HG03469 (cell line): ENCODE measurements around the gene CA6.
"Not testable (repeated sequence)": the region's sequence is repeated elsewhere in the genome, so short reads cannot be mapped to it uniquely, and the experiment has no call there.

Experiments used
- ATAC-seq: cut with Tn5 transposase; IDR thresholded peaks from one replicate; pipeline ENCODE4 v1.9.1; 2021; ENCODE audit warnings: mild to moderate bottlenecking, moderate library complexity, moderate number of reproducible peaks; ENCODE audit not compliant: unreplicated experiment

The CA6 gene

GRCh38 chr1:8945568-8945967 lies at the start of gene CA6:
Gene CA6 (plus strand): TSS chr1:8945868. CDS start chr1:8945887, 19 bp downstream.
- no peak for ATAC-seq

DNA sequence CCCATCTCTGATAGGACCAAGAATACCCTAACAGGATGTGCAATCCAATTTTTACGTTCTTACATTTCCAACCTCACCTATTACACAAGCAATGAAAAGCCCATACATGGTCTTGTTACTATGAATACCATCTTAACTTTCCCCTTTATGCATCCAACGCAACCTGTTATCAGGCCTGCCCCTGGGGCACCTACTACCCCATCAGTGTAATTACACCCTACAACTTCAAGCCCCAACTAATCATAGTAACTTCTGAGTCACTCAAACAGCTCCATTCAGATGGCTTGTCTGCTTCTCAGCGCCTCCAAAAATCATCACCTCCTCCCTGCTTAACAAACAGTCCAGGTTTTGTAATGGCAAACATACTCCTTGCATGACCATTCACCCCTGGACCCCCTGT lies 48.9 kb upstream of the CA6 start:
- ATAC-seq = not testable (repeated sequence)

DNA sequence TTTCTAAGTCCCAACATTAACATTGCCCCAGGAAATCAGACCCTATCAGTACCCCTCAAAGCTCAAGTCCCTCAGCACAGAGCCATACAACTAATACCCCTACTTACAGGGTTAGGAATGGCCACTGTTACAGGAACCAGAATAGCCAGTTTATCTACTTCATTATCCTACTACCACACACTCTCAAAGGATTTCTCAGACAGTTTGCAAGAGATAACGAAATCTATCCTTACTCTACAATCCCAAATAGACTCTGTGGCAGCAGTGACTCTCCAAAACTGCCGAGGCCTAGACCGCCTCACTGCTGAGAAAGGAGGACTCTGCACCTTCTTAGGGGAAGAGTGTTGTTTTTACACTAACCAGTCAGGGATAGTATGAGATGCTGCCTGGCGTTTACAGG lies 48.2 kb upstream of the CA6 start:
- ATAC-seq = not testable (repeated sequence)

DNA sequence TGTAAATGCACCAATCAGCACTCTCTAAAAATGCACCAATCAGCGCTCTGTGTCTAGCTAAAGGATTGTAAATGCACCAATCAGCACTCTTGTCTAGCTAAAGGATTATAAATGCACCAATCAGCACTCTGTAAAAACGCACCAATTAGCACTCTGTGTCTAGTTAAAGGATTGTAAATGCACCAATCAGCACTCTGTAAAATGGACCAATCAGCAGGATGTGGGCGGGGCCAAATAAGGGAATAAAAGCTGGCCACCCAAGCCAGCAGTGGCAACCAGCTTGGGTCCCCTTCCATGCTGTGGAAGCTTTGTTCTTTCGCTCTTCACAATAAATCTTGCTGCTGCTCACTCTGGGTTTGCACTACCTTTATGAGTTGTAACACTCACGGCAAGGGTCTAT lies 47.2 kb upstream of the CA6 start:
- not testable (repeated sequence) for ATAC-seq

DNA sequence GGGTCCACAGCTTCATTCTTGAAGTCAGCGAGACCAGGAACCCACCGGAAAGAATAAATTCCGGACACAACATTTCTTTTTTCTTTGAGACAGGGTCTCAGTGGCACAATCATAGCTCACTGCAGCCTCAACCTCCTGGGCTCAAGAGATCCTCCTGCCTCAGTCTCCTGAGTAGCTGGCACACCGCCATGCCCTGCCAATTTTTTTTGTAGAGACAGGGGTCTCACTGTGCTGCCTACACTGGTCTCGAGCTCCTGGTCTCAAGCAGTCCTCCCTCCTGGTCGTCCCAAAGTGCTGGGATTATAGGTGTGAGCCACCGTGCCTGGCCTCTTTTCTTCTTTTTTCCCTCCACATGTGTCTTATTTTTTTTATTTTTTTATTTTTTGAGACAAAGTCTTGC lies 46.6 kb upstream of the CA6 start:
- ATAC-seq = no peak

DNA sequence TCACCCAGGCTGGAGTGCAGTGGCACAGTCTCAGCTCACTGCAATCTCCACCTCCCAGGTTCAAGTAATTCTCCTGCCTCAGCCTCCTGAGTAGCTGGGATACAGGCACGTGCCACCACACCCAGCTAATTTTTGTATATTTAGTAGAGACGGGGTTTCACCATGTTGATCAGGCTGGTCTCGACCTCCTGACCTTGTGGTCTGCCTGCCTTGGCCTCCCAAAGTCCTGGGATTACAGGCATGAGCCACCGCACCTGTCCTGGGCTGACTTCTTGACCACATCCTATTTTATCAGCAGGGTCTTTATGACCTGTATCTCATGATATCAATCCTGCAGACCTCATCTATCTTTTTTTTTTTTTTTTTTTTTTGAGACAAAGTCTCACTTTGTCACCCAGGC lies 45.0 kb upstream of the CA6 start:
- not testable (repeated sequence) for ATAC-seq

GRCh38 chr1:8902765-8903164 lies 42.9 kb upstream of the CA6 start:
- no peak for ATAC-seq

- no peak for ATAC-seq
Measured at GRCh38 chr1:8903410-8903809, 42.3 kb upstream of the CA6 start.

DNA sequence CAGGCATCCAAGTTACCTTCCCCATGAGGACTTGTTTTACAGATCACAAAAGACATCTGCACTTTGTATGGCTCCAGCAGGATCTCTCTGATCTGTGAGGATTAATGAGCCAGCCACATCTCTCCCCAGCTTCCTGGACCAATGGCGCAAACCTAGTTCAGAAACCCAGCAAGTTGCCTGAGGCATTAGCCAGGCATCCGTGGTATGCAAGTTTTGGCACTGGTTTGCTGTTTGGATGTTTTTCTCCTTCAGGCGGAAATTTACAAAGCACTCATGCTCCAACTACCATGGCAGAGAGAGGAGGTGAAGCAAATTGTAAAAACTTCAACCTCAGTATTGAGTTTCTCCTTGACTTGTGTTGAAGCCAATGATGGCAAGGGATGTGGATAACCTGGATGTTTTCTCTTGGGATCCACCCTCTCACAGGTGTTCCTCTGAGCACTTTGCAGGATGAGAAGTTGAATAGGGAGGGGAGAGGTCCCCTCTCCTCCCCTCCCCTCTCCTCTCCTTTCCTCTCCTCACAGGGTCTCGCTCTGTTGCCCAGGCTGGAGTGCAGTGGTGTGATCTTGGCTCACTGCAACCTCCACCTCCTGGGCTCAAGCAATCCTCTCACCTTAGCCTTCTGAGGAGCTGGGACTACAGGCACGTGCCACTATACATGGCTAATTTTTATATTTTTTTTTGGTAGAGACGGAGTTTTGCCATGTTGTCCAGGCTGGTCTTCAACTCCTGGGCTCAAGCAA lies 41.6 kb upstream of the CA6 start:
- ATAC-seq = no peak

DNA sequence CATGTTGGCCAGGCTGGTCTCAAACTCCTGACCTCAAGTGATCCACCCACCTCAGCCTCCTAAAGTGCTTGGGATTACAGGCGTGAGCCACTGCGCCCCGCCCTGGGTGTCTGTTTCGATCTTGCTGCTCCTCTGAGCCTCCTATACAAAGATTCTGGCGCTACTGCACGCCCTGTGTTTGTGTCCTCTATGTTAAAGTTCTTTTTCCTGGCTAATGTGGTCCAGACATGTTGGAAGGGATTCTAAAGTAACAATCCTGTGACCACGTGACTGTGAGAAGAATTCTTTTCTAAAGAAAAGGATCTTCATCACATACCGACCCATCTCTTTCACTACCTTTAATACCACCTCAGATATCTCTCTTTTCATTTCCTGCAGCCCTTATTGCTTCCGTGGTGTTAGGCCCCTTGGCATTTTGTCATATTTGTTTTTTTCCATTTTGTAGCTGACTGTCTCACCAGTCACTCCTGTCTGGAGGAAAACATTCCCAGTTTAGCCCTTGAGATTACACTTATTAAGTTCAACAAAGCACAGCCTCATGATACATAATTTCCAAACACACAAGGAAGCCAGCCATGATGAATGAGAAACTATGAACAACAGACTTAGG lies 40.0 kb upstream of the CA6 start:
- ATAC-seq = no peak

- no peak for ATAC-seq
Measured at GRCh38 chr1:8908388-8909151, 37.1 kb upstream of the CA6 start.

DNA sequence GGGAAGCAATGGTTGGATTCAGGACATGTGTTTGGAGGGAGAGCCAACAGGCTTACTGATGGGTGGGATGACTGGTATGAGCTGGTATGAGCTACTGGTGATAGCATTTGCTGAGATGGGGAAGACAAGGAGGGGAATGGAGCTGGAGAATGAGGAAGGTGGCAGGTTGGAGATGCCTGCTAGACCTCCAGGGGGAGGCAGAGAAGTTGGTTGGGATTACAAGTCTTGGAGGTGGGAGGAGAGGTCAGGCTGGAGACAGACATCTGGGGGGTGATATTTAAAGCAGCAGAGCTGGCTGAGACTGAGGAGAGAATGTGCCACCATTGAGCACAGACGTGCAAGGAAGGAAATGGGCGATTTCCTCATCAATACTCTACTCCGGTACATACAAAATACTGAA lies 35.3 kb upstream of the CA6 start:
- ATAC-seq = no peak

DNA sequence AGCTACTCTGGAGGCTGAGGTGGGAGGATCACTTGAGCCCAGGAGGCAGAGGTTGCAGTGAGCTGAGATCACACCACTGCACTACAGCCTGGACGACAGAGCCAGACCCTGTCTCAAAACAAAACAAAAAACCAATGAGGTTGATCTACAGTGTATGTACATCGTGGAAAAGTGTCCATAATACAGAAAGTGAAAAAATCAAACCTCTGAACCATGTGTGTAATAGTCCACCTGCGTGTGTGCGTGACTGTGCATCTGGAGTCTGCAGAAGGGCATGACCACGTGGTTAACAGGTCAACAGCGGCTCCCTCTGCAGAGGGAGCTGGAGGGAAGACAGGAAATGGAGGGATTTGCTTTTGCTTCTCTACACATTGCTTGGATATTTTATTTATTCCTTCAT lies 34.8 kb upstream of the CA6 start:
- no peak for ATAC-seq

GRCh38 chr1:8911416-8912309 lies 34.0 kb upstream of the CA6 start:
- no peak for ATAC-seq

DNA sequence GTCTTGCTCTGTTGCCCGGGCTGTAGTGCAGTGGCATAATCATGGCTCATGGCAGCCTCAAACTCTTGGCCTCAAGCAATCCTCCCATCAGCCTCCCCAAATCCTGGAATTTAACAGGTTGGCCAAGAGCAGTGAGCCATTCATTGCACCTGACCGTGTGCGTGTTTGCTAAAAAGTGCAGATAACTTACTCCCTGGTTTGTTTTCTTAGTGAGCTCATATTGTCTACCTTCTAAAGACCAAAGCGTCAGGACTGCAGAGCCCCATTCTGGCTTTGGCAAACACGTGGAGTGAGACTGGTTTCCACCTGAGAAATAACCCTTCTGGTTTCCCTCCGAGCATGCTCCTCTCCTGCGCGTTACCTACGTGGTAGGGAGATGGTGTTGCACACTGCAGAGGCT lies 32.2 kb upstream of the CA6 start:
- ATAC-seq = no peak

DNA sequence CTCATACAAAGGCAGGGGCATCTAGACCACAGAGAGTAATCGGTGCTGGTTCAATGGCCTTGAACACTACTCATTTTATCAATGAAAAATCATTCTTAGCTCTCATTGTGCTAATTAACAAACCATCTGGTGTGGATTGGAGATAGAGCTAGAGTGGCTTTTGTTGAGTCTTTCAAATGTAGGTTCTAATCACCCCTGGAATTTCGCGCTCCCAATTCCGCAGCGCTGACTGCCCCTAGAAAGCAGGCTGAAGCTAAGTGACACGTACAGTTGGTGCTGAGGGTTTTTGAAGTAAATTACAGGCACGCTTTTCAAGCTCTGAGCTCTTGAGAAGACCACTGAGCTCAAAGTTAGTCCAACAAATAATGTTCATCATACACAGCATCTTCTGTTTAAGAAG lies 31.2 kb upstream of the CA6 start:
- ATAC-seq = no peak

DNA sequence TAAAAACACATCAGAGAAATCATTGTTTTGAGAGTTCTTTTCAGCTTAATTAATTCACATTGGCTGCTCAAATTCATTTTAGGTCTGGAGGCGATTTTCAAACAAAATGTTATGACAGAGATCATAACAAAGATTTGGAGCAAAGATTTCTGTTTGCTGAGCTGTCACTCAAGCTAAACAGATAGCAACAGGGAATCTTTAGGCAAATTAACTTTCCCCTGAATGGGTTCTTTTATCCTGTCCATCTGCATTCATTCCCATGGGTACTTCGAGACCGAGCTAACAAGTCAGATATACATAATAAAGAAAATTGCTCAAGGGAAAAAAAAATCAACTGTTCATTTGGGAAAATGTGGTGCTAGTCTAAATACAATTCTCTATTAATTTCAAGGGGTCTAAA lies 30.2 kb upstream of the CA6 start:
- no peak for ATAC-seq

DNA sequence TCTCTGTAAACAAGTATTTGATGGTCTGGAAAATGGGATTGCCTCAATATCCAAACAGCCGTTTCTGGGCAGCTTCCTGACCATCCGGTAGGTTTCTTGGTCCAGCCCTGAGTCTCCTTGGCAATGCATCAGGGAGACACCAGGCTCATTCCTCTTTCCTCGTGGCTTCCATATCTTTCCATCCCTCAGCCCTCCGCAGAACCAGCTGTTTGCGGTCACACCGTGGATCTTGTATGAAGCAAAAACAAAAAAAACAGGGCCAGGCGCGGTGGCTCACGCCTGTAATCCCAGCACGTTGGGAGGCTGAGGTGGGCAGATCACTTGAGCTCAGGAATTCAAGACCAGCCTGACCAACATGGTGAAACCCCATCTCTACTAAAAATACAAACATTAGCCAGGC lies 28.1 kb upstream of the CA6 start:
- not testable (repeated sequence) for ATAC-seq

DNA sequence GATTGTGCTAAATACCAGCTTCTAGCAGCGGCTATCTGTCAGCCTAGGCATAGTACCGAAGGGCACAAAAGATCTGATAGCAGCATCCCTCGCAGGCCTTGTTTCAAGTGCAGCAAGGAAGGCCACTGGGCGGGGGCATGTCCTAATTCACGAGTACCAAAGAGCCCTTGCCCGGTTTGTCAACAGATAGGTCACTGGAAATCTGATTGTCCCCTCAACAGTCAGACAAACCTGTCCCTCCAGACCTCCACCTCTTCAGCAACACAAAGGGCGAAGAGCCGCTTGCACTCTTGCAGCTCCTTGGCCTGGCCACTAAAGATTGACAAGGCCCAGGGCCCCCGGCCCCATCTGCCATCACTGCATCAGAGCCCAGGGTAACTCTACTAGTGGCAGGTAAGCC lies 22.7 kb upstream of the CA6 start:
- ATAC-seq = no peak

DNA sequence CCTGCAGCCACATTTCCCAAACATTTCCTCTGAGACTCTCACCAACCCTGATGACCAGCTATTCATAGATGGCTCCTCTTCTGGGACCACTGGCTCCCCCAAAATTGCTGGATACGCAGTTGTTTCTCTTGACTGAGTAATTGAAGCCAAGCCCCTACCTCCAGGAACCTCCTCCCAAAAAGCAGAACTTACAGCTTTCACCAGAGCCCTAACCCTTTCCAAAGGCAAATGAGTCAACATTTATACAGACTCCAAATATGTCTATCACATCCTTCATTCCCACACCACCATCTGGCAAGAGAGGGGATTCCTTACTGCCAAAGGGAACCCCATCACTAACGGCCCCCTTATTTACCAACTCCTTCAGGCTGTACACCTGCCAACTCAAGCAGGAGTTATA lies 20.3 kb upstream of the CA6 start:
- no peak for ATAC-seq

DNA sequence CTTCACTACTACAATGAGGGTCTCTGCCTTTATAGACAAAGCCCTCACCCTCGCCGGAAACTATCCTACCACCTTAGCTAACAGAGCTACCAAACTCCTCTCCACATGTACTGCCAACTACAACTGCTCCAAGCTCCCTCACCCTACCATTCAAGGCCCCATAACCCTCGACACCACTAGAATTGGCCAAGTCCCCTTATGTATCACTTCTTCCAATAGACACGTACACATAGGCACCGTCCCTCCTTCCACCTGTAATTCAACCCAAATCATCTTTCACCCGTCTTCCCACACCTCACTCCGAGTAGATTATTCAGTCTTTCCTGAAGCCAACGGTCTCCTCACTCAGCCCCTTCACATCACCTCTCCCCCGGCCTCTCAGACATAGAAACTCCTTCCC lies 19.7 kb upstream of the CA6 start:
- no peak for ATAC-seq
